Measurements from ENCODE around the gene NGFR. TPM values are rescaled to one million over a fixed set of nuclear protein-coding genes. Genes with fewer than 3 reads are reported as not detected.

NGFR gene
- total RNA-seq: 6.5 TPM

GRCh38 chr17:49494986-49495841 lies at the start of gene NGFR:
Gene NGFR, plus strand, starts transcription at chr17:49495293. Its CDS starts 125 bp downstream, at chr17:49495418.

Small RNA genes lying within 50 kb of the gene (small RNA-seq; reads per million reads assigned to genes)
- gene MIR6165: not detected

Other genes starting within 250 kb of the NGFR start
- 36.7 TPM for gene ZNF652, start 133.0 kb upstream of the NGFR start, total RNA-seq
- gene PHB1, start 80.4 kb upstream of the NGFR start, total RNA-seq: 61.1 TPM
- 10.8 TPM for gene NXPH3, start 80.6 kb downstream of the NGFR start, total RNA-seq
- gene SPOP, start 182.8 kb downstream of the NGFR start, total RNA-seq: 129 TPM
- 51.4 TPM for gene SLC35B1, start 212.7 kb downstream of the NGFR start, total RNA-seq

Measured in diencephalon (tissue), 1 donor.